ENCODE data around the gene KCNT1.

DNA sequence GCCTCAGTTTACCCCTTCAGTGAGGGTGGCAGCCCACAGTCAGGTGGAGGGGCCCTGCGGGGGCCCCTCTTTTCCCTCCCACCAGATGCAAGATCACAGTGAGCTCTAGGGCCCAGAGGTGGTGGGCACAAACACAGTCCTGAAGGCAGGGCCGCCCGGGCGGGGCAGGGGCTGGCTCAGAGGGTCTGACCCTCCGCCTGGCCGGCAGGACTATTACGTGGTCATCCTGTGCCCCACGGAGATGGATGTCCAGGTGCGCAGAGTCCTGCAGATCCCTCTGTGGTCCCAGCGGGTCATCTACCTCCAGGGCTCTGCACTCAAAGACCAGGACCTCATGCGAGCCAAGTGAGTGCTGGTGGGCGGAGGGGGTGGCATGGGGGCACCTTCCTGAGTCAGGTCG is 63.4 kb downstream of the KCNT1 start:
- TF ChIP-seq, protein P1, sequence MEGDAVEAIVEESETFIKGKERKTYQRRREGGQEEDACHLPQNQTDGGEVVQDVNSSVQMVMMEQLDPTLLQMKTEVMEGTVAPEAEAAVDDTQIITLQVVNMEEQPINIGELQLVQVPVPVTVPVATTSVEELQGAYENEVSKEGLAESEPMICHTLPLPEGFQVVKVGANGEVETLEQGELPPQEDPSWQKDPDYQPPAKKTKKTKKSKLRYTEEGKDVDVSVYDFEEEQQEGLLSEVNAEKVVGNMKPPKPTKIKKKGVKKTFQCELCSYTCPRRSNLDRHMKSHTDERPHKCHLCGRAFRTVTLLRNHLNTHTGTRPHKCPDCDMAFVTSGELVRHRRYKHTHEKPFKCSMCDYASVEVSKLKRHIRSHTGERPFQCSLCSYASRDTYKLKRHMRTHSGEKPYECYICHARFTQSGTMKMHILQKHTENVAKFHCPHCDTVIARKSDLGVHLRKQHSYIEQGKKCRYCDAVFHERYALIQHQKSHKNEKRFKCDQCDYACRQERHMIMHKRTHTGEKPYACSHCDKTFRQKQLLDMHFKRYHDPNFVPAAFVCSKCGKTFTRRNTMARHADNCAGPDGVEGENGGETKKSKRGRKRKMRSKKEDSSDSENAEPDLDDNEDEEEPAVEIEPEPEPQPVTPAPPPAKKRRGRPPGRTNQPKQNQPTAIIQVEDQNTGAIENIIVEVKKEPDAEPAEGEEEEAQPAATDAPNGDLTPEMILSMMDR (IDR thresholded peaks at IDR 0.05; ENCODE audit: insufficient read depth, low read depth, low read length): no peak
- no peak for TF ChIP-seq EZH2 (IDR thresholded peaks at IDR 0.05; ENCODE audit: insufficient read depth, low read length)
